B cell (primary cell): ENCODE results near the gene JARID2. TPM values are rescaled to one million over a fixed set of nuclear protein-coding genes. Genes with fewer than 3 reads are reported as not detected.
A peak's percentile ranks its signal among the peaks of the same experiment; 100 is the strongest.

Experiments used
- ATAC-seq: fragments of 200-7000 bp; cut with Tn5 transposase; one replicate; pipeline ENCODE4 v1.10.0; 2021; ENCODE audit warnings: low read depth, mild to moderate bottlenecking, moderate number of reproducible peaks, moderate library complexity
- CTCF ChIA-PET: fragments of 350-600 bp; sonication (Branson Sonifier 250); formaldehyde crosslinking; loops from one replicate; lab custom pipeline; 2021; ENCODE audit warnings: antibody characterized with exemption, inconsistent platforms; lab: Charles Lee
- POLR2A ChIA-PET: fragments of 350-600 bp; sonication (Branson Sonifier 250); formaldehyde crosslinking; loops from one replicate; lab custom pipeline; 2021; ENCODE audit warnings: antibody characterized with exemption; lab: Charles Lee
- DNase-seq: peaks from one replicate; pipeline ENCODE4 v3.0.0; 2013
- H2AFZ ChIP-seq: 2 replicates; pipeline ENCODE4 v1.6.1; 2012; ENCODE audit warnings: mild to moderate bottlenecking, low read depth, low read length; ENCODE audit not compliant: insufficient read depth, poor library complexity, severe bottlenecking
- H3K27ac ChIP-seq, 2 donors: 1 replicate in 1 of 2; 2 replicates in 1 of 2; pipeline ENCODE4 v1.5.1; 2012 to 2013; ENCODE audit warnings: low read length in 2 of 2, mild to moderate bottlenecking in 2 of 2, moderate library complexity in 1 of 2
- H3K27me3 ChIP-seq, 4 experiments: fragments of 200-600 bp in 1 of 4; sonication (generic) in 1 of 4; replicated peaks in 1 of 4; 1 replicate in 2 of 4; 2 replicates in 2 of 4; pipeline versions ENCODE4 v1.6.1 to v1.7.0; 2013 to 2016; ENCODE audit warnings: low read length in 3 of 4, mild to moderate bottlenecking in 2 of 4, mixed read lengths in 1 of 4, moderate library complexity in 1 of 4; ENCODE audit not compliant: insufficient read depth in 4 of 4, control insufficient read depth in 3 of 4; ENCODE audit errors: control extremely low read depth in 1 of 4
- H3K36me3 ChIP-seq, 2 experiments: replicated peaks in 1 of 2; 1 replicate in 1 of 2; 2 replicates in 1 of 2; pipeline versions ENCODE4 v1.6.1 to v1.7.1; 2013; ENCODE audit warnings: low read length in 1 of 2; ENCODE audit not compliant: insufficient read depth in 2 of 2, control insufficient read depth in 1 of 2; ENCODE audit errors: control extremely low read depth in 1 of 2, extremely low read depth in 1 of 2
- H3K4me1 ChIP-seq, 2 donors: fragments of 200-600 bp in 1 of 2; sonication (generic) in 1 of 2; 1 replicate in 1 of 2; 2 replicates in 1 of 2; pipeline versions ENCODE4 v1.5.1 to v1.6.1; 2013 to 2017; ENCODE audit warnings: low read length in 2 of 2; ENCODE audit not compliant: control insufficient read depth in 2 of 2, insufficient read depth in 2 of 2
- H3K4me2 ChIP-seq: replicated peaks from 2 replicates; pipeline ENCODE3; 2012; ENCODE audit warnings: mild to moderate bottlenecking, low read depth, low read length; ENCODE audit not compliant: poor library complexity, severe bottlenecking
- H3K4me3 ChIP-seq, 5 experiments: fragments of 200-600 bp in 1 of 5; sonication (generic) in 1 of 5; 1 replicate in 3 of 5; 2 replicates in 2 of 5; pipeline versions ENCODE4 v1.5.1 to v1.7.0; 2011 to 2016; ENCODE audit warnings: low read length in 4 of 5, mild to moderate bottlenecking in 4 of 5, low read depth in 2 of 5, control low read depth in 1 of 5, moderate library complexity in 1 of 5; ENCODE audit not compliant: insufficient read depth in 1 of 5; ENCODE audit errors: control extremely low read depth in 1 of 5, extremely low read depth in 1 of 5
- H3K79me2 ChIP-seq: fragments of 200-600 bp; sonication (generic); one replicate; pipeline ENCODE4 v1.6.0; 2016; ENCODE audit warnings: low read length; ENCODE audit not compliant: control insufficient read depth, insufficient read depth
- H3K9ac ChIP-seq: fragments of 200-600 bp; sonication (generic); 2 replicates; pipeline ENCODE4 v1.6.1; 2017; ENCODE audit warnings: mild to moderate bottlenecking, low read length, moderate library complexity
- H3K9me3 ChIP-seq, 3 donors: one replicate each; pipeline versions ENCODE4 v1.6.1 to v1.7.1; 2013; ENCODE audit warnings: low read length in 2 of 3; ENCODE audit not compliant: control insufficient read depth in 2 of 3, insufficient read depth in 1 of 3; ENCODE audit errors: control extremely low read depth in 1 of 3
- H4K20me1 ChIP-seq: 2 replicates; pipeline ENCODE4 v1.6.0; 2012; ENCODE audit warnings: mild to moderate bottlenecking, low read length; ENCODE audit not compliant: insufficient read depth, control insufficient read depth, poor library complexity, severe bottlenecking
- H3K27ac Mint-ChIP-seq: one replicate; pipeline ENCODE4 v1.8.0; 2021; ENCODE audit warnings: mixed read lengths
- H3K27me3 Mint-ChIP-seq: one replicate; pipeline ENCODE4 v1.8.0; 2021; ENCODE audit warnings: mixed read lengths
- H3K4me1 Mint-ChIP-seq: one replicate; pipeline ENCODE4 v1.8.0; 2021; ENCODE audit warnings: mixed read lengths
- H3K4me3 Mint-ChIP-seq: one replicate; pipeline ENCODE4 v1.8.0; 2021; ENCODE audit warnings: mixed read lengths
- H3K9me3 Mint-ChIP-seq: one replicate; pipeline ENCODE4 v1.8.0; 2022; ENCODE audit warnings: mixed read lengths; ENCODE audit not compliant: insufficient read depth
- EZH2 ChIP-seq: IDR thresholded peaks from 2 replicates; pipeline ENCODE4 v1.6.1; 2012; ENCODE audit warnings: borderline replicate concordance, low read depth, mild to moderate bottlenecking, moderate library complexity, low read length; ENCODE audit not compliant: insufficient read depth, poor library complexity, severe bottlenecking
- WGBS: methylation state at CpG from one replicate; pipeline ENCODE4 v1.1.5; 2013; ENCODE audit warnings: missing lambda C conversion rate; ENCODE audit not compliant: insufficient coverage; 5-methylcytosine and 5-hydroxymethylcytosine counted together
- intact Hi-C: fragments of 100-400 bp; cut with micrococcal nuclease; formaldehyde crosslinking; loops from one replicate; pipeline ENCODE4 v1.10.0; 2022
- polyA plus RNA-seq: library from polyadenylated mRNA; depleted of rRNA; stranded (reverse); fragments of >200 nt; gene quantifications from 2 replicates; pipeline ENCODE4 v1.2.3, GENCODE V29; 2012
- total RNA-seq, 2 donors: library from RNA; stranded (reverse); fragments of 120-200 nt in 1 of 2; gene quantifications; 1 replicate in 1 of 2; 2 replicates in 1 of 2; pipeline versions ENCODE4 v1.2.3 to v1.2.4, GENCODE V29; 2013 to 2022
- TF ChIP-seq, protein P1 (sequence below): fragments of 200-600 bp; IDR thresholded peaks from one replicate; pipeline ENCODE4 v1.8.0; 2022; ENCODE audit warnings: antibody characterized with exemption, mild to moderate bottlenecking

The JARID2 gene
- total and polyA plus RNA-seq, 2 donors (not counting 1 experiment from before 2014, with no cell fraction given): 11.0 to 58.1 TPM

DNA sequence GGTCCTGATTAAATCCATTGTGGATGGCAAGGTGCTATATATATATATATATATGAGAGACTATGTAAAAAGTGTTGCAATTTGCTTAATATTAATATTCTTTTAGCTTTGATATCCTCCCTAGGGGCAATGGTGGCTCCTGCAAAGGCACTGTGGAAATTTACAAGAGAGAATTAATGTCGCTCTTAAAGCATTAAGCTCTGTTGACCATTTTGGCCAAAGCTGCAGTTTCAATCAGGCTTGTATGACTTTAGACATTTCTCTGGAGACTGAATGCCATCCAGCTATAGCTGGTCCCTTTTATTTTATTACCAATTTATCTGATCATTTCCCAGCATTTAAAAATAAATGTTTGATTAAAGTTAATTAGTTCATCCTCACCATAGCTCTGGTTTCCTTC, 155.3 kb downstream of the JARID2 start:
- Mint-ChIP-seq H3K9me3 (no peaks in the 10 kb centered on the region), H3K4me1 (peaks cover 83% of the 10 kb centered on the region), H3K27ac (no peak overlapping the region), H3K4me3 (no peak overlapping the region), H3K27me3 (no peaks in the 10 kb centered on the region)
- H3K36me3 ChIP-seq: no peaks in the 10 kb centered on the region
- H4K20me1 ChIP-seq: peaks cover 77% of the 10 kb centered on the region
- POLR2A ChIA-PET: no interaction called here
- peaks cover 58% of the 10 kb centered on the region in 2 donors for H3K4me1 ChIP-seq
- no peaks in the 10 kb centered on the region for H3K9me3 ChIP-seq
- H3K79me2 ChIP-seq: peaks cover 96% of the 10 kb centered on the region
- TF ChIP-seq EZH2: no peak
- TF ChIP-seq, protein P1, sequence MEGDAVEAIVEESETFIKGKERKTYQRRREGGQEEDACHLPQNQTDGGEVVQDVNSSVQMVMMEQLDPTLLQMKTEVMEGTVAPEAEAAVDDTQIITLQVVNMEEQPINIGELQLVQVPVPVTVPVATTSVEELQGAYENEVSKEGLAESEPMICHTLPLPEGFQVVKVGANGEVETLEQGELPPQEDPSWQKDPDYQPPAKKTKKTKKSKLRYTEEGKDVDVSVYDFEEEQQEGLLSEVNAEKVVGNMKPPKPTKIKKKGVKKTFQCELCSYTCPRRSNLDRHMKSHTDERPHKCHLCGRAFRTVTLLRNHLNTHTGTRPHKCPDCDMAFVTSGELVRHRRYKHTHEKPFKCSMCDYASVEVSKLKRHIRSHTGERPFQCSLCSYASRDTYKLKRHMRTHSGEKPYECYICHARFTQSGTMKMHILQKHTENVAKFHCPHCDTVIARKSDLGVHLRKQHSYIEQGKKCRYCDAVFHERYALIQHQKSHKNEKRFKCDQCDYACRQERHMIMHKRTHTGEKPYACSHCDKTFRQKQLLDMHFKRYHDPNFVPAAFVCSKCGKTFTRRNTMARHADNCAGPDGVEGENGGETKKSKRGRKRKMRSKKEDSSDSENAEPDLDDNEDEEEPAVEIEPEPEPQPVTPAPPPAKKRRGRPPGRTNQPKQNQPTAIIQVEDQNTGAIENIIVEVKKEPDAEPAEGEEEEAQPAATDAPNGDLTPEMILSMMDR: no peak
- no peak overlapping the region for H3K9ac ChIP-seq
- H3K27ac ChIP-seq: no peak overlapping the region
- 88% methylated on average over 1 of the region's 1 CpG for WGBS
- ATAC-seq: no peak
- peak overlapping the region; percentile 61 for H3K4me2 ChIP-seq
- intact Hi-C loops: loop anchor here (5.0 kb wide), 2 partner anchors 39 to 41 kb away; no protein-coding TSS in a partner anchor
- DNase-seq: no peak
- no peak overlapping the region for H3K4me3 ChIP-seq
- CTCF ChIA-PET: interaction anchor here (1.0 kb wide), 1 partner anchor 11 kb away, joined by 3 read pairs; no protein-coding TSS in a partner anchor
- no peak overlapping the region for H2AFZ ChIP-seq
- no peaks in the 10 kb centered on the region for H3K27me3 ChIP-seq

DNA sequence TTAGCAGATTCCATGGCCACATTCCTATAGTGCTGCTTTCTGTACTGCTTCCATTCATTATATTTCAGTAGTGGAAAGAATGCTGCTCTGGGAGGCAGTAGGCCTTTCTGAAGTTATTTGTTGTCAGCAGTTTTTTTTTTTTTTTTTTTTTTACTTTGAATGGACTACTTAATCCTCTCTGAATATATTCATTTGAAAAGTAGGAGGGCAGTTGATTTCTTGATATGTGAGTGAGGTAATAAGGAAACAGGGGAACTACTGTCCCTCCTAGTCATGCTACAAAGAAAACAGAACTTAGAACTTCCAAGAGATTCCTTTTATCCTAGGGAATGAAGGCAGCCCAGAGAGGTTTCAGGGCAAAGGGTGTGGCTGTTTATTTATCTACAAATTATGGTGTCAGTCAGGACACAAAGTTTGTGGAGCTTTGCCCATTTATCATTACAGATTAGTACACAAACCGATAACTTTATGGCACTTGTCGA, 155.9 kb downstream of the JARID2 start:
- Histone ChIP-seq H3K36me3 (no peaks in the 10 kb centered on the region), H3K4me1 (peaks cover 58% of the 10 kb centered on the region in 2 donors), H3K27ac (no peak overlapping the region), H3K9me3 (no peaks in the 10 kb centered on the region), H3K27me3 (no peaks in the 10 kb centered on the region), H3K4me2 (no peak overlapping the region), H3K4me3 (no peak overlapping the region), H3K79me2 (peaks cover 96% of the 10 kb centered on the region), H2AFZ (no peak overlapping the region), H4K20me1 (peaks cover 81% of the 10 kb centered on the region), H3K9ac (no peak overlapping the region)
- 100% methylated on average over 1 of the region's 2 CpGs for WGBS
- ATAC-seq (no peak), DNase-seq (no peak)
- intact Hi-C loops: loop anchor here (5.0 kb wide), 2 partner anchors 40 kb away; no protein-coding TSS in a partner anchor
- H3K4me1 Mint-ChIP-seq: peaks cover 88% of the 10 kb centered on the region
- no peaks in the 10 kb centered on the region for H3K27me3 Mint-ChIP-seq
- no peak overlapping the region for H3K4me3 Mint-ChIP-seq
- no peaks in the 10 kb centered on the region for H3K9me3 Mint-ChIP-seq
- POLR2A ChIA-PET: no interaction called here
- TF ChIP-seq EZH2: no peak
- TF ChIP-seq, protein P1: no peak
- CTCF ChIA-PET: no interaction called here
- H3K27ac Mint-ChIP-seq: peak overlapping the region; percentile 21
